Measurements from ENCODE around the gene EML6.

The EML6 gene

GRCh38 chr2:54714996-54715395 lies 8.5 kb upstream of the EML6 start:
- no peak overlapping the region for H3K4me3 ChIP-seq (ENCODE audit: low read depth, low read length)
- no peak for TF ChIP-seq CTCF (IDR thresholded peaks at IDR 0.05; ENCODE audit: insufficient read depth, low read depth, low read length, missing control alignments)
- DNase-seq (ENCODE audit: low read depth) = no peak

- no peak for TF ChIP-seq CTCF (IDR thresholded peaks at IDR 0.05; ENCODE audit: insufficient read depth, low read depth, low read length, missing control alignments)
- no peak for DNase-seq (ENCODE audit: low read depth)
These were observed 7.1 kb upstream of the EML6 start for GRCh38 chr2:54716375-54716774.

GRCh38 chr2:54720563-54720962 lies 2.9 kb upstream of the EML6 start:
- no peak overlapping the region for H3K4me3 ChIP-seq (ENCODE audit: low read depth, low read length)
- DNase-seq (ENCODE audit: low read depth) = no peak
- no peak for TF ChIP-seq CTCF (IDR thresholded peaks at IDR 0.05; ENCODE audit: insufficient read depth, low read depth, low read length, missing control alignments)

More at GRCh38 chr2:54716375-54716774, 7.1 kb upstream of the EML6 start:
- H3K4me3 ChIP-seq (ENCODE audit: low read depth, low read length) = no peak overlapping the region

- DNase-seq (ENCODE audit: low read depth) = peak; percentile 19
- no peak for TF ChIP-seq CTCF (IDR thresholded peaks at IDR 0.05; ENCODE audit: insufficient read depth, low read depth, low read length, missing control alignments)
- H3K4me3 ChIP-seq (ENCODE audit: low read depth, low read length) = peak overlapping the region; percentile 79
These were observed 821 bp upstream of the EML6 start for GRCh38 chr2:54722641-54723040.

GRCh38 chr2:54723996-54724559 lies 616 bp downstream of the EML6 start:
- no peak for DNase-seq (ENCODE audit: low read depth)
- H3K4me3 ChIP-seq (ENCODE audit: low read depth, low read length) = peak overlapping the region; percentile 79
- TF ChIP-seq CTCF (IDR thresholded peaks at IDR 0.05; ENCODE audit: insufficient read depth, low read depth, low read length, missing control alignments) = no peak

GRCh38 chr2:54724560-54725342 lies 1.3 kb downstream of the EML6 start:
- DNase-seq (ENCODE audit: low read depth) = peak; percentile 33
- peak overlapping the region; percentile 79 for H3K4me3 ChIP-seq (ENCODE audit: low read depth, low read length)
- TF ChIP-seq CTCF (IDR thresholded peaks at IDR 0.05; ENCODE audit: insufficient read depth, low read depth, low read length, missing control alignments) = no peak

All from GM12865 (cell line).